IMR-90 (cell line): ENCODE results near the gene EXOC1L. TPM values are rescaled to one million over a fixed set of nuclear protein-coding genes. Genes with fewer than 3 reads are reported as not detected.

Source experiments
- ATAC-seq: fragments of 200-7000 bp; cut with Tn5 transposase; 2 replicates; pipeline ENCODE4 v1.9.1; 2020; ENCODE audit warnings: low read depth, mild to moderate bottlenecking, moderate library complexity
- BruUV-seq: library from RNA; stranded (reverse); fragments of 400-500 nt; replicated peaks from 2 replicates; lab custom pipeline; 2021; lab: Mats Ljungman, UMichigan
- CTCF ChIA-PET: fragments of 300-600 bp; formaldehyde crosslinking; extraction: SDS; loops from one replicate; lab custom pipeline; 2021; ENCODE audit warnings: antibody characterized with exemption; lab: Yijun Ruan, JAX
- POLR2A ChIA-PET: fragments of 300-600 bp; sonication (Branson Sonifier 250); formaldehyde crosslinking; loops from one replicate; lab custom pipeline; 2022; ENCODE audit warnings: antibody characterized with exemption; ENCODE audit not compliant: unreplicated experiment; lab: Charles Lee
- DNase-seq: peaks from one replicate; pipeline ENCODE4 v3.0.0; 2013
- H2AFZ ChIP-seq: replicated peaks from 2 replicates; pipeline ENCODE3; 2013; ENCODE audit warnings: low read length, mild to moderate bottlenecking; ENCODE audit not compliant: poor library complexity
- H2AK5ac ChIP-seq: 2 replicates; pipeline ENCODE4 v1.6.1; 2013; ENCODE audit warnings: low read depth, low read length, inconsistent platforms
- H2AK9ac ChIP-seq: replicated peaks from 2 replicates; pipeline ENCODE3; 2013; ENCODE audit warnings: mild to moderate bottlenecking, low read depth, low read length, moderate library complexity; ENCODE audit not compliant: poor library complexity
- H2BK120ac ChIP-seq: 2 replicates; pipeline ENCODE4 v1.6.1; 2013; ENCODE audit warnings: low read depth, low read length, inconsistent platforms
- H2BK15ac ChIP-seq: 3 replicates; pipeline ENCODE4 v1.6.1; 2013; ENCODE audit warnings: low read depth, low read length, inconsistent platforms
- H2BK20ac ChIP-seq: 2 replicates; pipeline ENCODE4 v1.6.1; 2013; ENCODE audit warnings: low read depth, mild to moderate bottlenecking, inconsistent platforms, low read length, moderate library complexity
- H2BK5ac ChIP-seq: 2 replicates; pipeline ENCODE4 v1.6.1; 2013; ENCODE audit warnings: mild to moderate bottlenecking, low read depth, low read length, inconsistent platforms; ENCODE audit not compliant: poor library complexity, severe bottlenecking
- H3K14ac ChIP-seq: replicated peaks from 2 replicates; pipeline ENCODE4 v1.6.1; 2013; ENCODE audit warnings: low read depth, low read length, inconsistent platforms
- H3K18ac ChIP-seq: 2 replicates; pipeline ENCODE4 v1.6.1; 2013; ENCODE audit warnings: low read depth, low read length, control low read depth
- H3K23ac ChIP-seq: 2 replicates; pipeline ENCODE4 v1.6.1; 2013; ENCODE audit warnings: low read depth, low read length, inconsistent platforms
- H3K27ac ChIP-seq: 2 replicates; pipeline ENCODE4 v1.5.1; 2013; ENCODE audit warnings: mild to moderate bottlenecking, control low read depth, low read length; ENCODE audit not compliant: insufficient read depth
- H3K27me3 ChIP-seq: 2 replicates; pipeline ENCODE4 v1.6.1; 2013; ENCODE audit warnings: low read length; ENCODE audit not compliant: control insufficient read depth, insufficient read depth
- H3K36me3 ChIP-seq: 2 replicates; pipeline ENCODE4 v1.6.1; 2013; ENCODE audit warnings: low read length, mixed read lengths; ENCODE audit not compliant: control insufficient read depth, insufficient read depth
- H3K4ac ChIP-seq: 2 replicates; pipeline ENCODE4 v1.6.1; 2013; ENCODE audit warnings: low read depth, low read length, inconsistent platforms
- H3K4me1 ChIP-seq: 2 replicates; pipeline ENCODE4 v1.6.1; 2013; ENCODE audit warnings: low read length, mixed read lengths; ENCODE audit not compliant: control insufficient read depth, insufficient read depth
- H3K4me2 ChIP-seq: 2 replicates; pipeline ENCODE4 v1.6.1; 2013; ENCODE audit warnings: low read depth, mild to moderate bottlenecking, control low read depth, low read length, moderate library complexity
- H3K4me3 ChIP-seq: 2 replicates; pipeline ENCODE4 v1.5.1; 2013; ENCODE audit warnings: low read depth, mild to moderate bottlenecking, control low read depth, low read length, moderate library complexity; ENCODE audit not compliant: insufficient read depth
- H3K56ac ChIP-seq: 2 replicates; pipeline ENCODE4 v1.6.1; 2013; ENCODE audit warnings: low read length, inconsistent platforms; ENCODE audit not compliant: insufficient read depth; ENCODE audit errors: extremely low read depth
- H3K79me1 ChIP-seq, 2 experiments: 2 replicates each; pipeline ENCODE4 v1.6.1; 2013; ENCODE audit warnings: low read length in 2 of 2, inconsistent platforms in 1 of 2, low read depth in 1 of 2
- H3K9ac ChIP-seq: 2 replicates; pipeline ENCODE4 v1.6.1; 2013; ENCODE audit warnings: low read depth, low read length, control low read depth
- H3K9me1 ChIP-seq: 2 replicates; pipeline ENCODE4 v1.6.1; 2013; ENCODE audit warnings: low read length, inconsistent platforms; ENCODE audit not compliant: insufficient read depth
- H3K9me3 ChIP-seq: 2 replicates; pipeline ENCODE4 v1.6.1; 2013; ENCODE audit warnings: low read length; ENCODE audit not compliant: control insufficient read depth, insufficient read depth
- H4K20me1 ChIP-seq: 2 replicates; pipeline ENCODE4 v1.6.1; 2013; ENCODE audit warnings: low read length, inconsistent platforms; ENCODE audit not compliant: insufficient read depth
- H4K5ac ChIP-seq: 2 replicates; pipeline ENCODE4 v1.6.1; 2013; ENCODE audit warnings: mild to moderate bottlenecking, low read depth, low read length, control low read depth
- H4K8ac ChIP-seq, 2 experiments: 2 replicates each; pipeline ENCODE4 v1.6.1; 2013; ENCODE audit warnings: low read depth in 2 of 2, low read length in 2 of 2, control low read depth in 1 of 2, inconsistent platforms in 1 of 2
- H4K91ac ChIP-seq: 2 replicates; pipeline ENCODE4 v1.6.1; 2013; ENCODE audit warnings: low read depth, low read length, inconsistent platforms; ENCODE audit not compliant: insufficient read depth
- BHLHE40 ChIP-seq: fragments of 150-350 bp; IDR thresholded peaks from 2 replicates; pipeline ENCODE4 v1.6.1; 2016; ENCODE audit warnings: mild to moderate bottlenecking, low read depth, low read length
- CEBPB ChIP-seq: IDR thresholded peaks from 2 replicates; pipeline ENCODE4 v1.6.1; 2012; ENCODE audit warnings: low read depth, low read length, improper control_type of control experiment
- CHD1 ChIP-seq: IDR thresholded peaks from 2 replicates; pipeline ENCODE4 v1.6.1; 2012; ENCODE audit warnings: low read depth, low read length, improper control_type of control experiment
- FOS ChIP-seq: fragments of 150-350 bp; IDR thresholded peaks from 2 replicates; pipeline ENCODE4 v1.6.1; 2016; ENCODE audit warnings: low read depth, low read length
- MAFK ChIP-seq: IDR thresholded peaks from 2 replicates; pipeline ENCODE4 v1.6.1; 2012; ENCODE audit warnings: low read depth, low read length, improper control_type of control experiment
- MAZ ChIP-seq: IDR thresholded peaks from 2 replicates; pipeline ENCODE4 v1.6.1; 2012; ENCODE audit warnings: low read depth, mild to moderate bottlenecking, low read length, improper control_type of control experiment, moderate library complexity, borderline replicate concordance
- MXI1 ChIP-seq: IDR thresholded peaks from 2 replicates; pipeline ENCODE4 v1.6.1; 2012; ENCODE audit warnings: low read depth, mild to moderate bottlenecking, low read length, moderate library complexity, borderline replicate concordance
- NFE2L2 ChIP-seq: fragments of 150-350 bp; IDR thresholded peaks from 2 replicates; pipeline ENCODE4 v1.6.1; 2016; ENCODE audit warnings: low read depth, mild to moderate bottlenecking, low read length
- POLR2A ChIP-seq: IDR thresholded peaks from 2 replicates; pipeline ENCODE4 v1.6.1; 2012; ENCODE audit warnings: mild to moderate bottlenecking, low read depth, low read length
- RAD21 ChIP-seq: IDR thresholded peaks from 2 replicates; pipeline ENCODE4 v1.6.1; 2012; ENCODE audit warnings: low read length, improper control_type of control experiment
- RCOR1 ChIP-seq: IDR thresholded peaks from 2 replicates; pipeline ENCODE4 v1.6.1; 2012; ENCODE audit warnings: mild to moderate bottlenecking, low read length, improper control_type of control experiment; ENCODE audit not compliant: insufficient replicate concordance
- RFX5 ChIP-seq: IDR thresholded peaks from 2 replicates; pipeline ENCODE4 v1.8.0; 2012; ENCODE audit warnings: low read depth, mild to moderate bottlenecking, low read length, moderate library complexity
- SMC3 ChIP-seq: fragments of 150-350 bp; IDR thresholded peaks from 2 replicates; pipeline ENCODE4 v1.6.1; 2016; ENCODE audit warnings: low read depth, mild to moderate bottlenecking, antibody characterized with exemption, low read length, moderate library complexity
- WGBS, 2 experiments: methylation state at CpG; one replicate each; pipeline versions ENCODE4 v1.1.5 to v1.1.7; 2013; ENCODE audit warnings: missing lambda C conversion rate in 2 of 2; ENCODE audit not compliant: insufficient read length in 1 of 2; ENCODE audit errors: extremely low coverage in 2 of 2; 5-methylcytosine and 5-hydroxymethylcytosine counted together
- dilution Hi-C: fragments of 300-500 bp; cut with HindIII; formaldehyde crosslinking; loops from one replicate; pipeline ENCODE4 v1.14.3; 2018; ENCODE audit warnings: low sequenced_read_pairs; ENCODE audit not compliant: unreplicated experiment
- in situ Hi-C: fragments of 300-500 bp; cut with MboI; formaldehyde crosslinking; loops from 3 replicates; pipeline ENCODE4 v1.14.3; 2019; ENCODE audit warnings: low sequenced_read_pairs, inconsistent platforms, mixed read lengths
- intact Hi-C: fragments of 100-400 bp; cut with micrococcal nuclease; formaldehyde crosslinking; loops from 2 replicates; pipeline ENCODE4 v1.10.0; 2022
- polyA plus RNA-seq, 3 experiments: library from polyadenylated mRNA; depleted of rRNA; stranded (reverse); fragments of >200 nt; gene quantifications; 2 replicates each; pipeline ENCODE4 v1.2.3, GENCODE V29; 2012; ENCODE audit warnings: low replicate concordance in 1 of 3
- total RNA-seq: library from RNA; depleted of rRNA; stranded (reverse); fragments of >200 nt; gene quantifications from 2 replicates; pipeline ENCODE4 v1.2.3, GENCODE V29; 2012
- TF ChIP-seq, protein P1 (sequence below): conservative IDR thresholded peaks from 2 replicates; pipeline ENCODE4 v1.5.1; 2012; ENCODE audit warnings: mild to moderate bottlenecking, low read depth, low read length, improper control_type of control experiment
- TF ChIP-seq, protein P2 (sequence below): fragments of 150-350 bp; IDR thresholded peaks from 2 replicates; pipeline ENCODE4 v1.6.1; 2016; ENCODE audit warnings: low read depth, mild to moderate bottlenecking, low read length, moderate library complexity, borderline replicate concordance
- TF ChIP-seq, protein P3 (sequence below): fragments of 150-350 bp; IDR thresholded peaks from 2 replicates; pipeline ENCODE4 v1.6.1; 2017; ENCODE audit warnings: mild to moderate bottlenecking, antibody characterized with exemption, low read length, low read depth

The EXOC1L gene
- total and polyA plus RNA-seq, 2 of the 4 experiments (the other 2 are of a cell fraction) = not detected

DNA sequence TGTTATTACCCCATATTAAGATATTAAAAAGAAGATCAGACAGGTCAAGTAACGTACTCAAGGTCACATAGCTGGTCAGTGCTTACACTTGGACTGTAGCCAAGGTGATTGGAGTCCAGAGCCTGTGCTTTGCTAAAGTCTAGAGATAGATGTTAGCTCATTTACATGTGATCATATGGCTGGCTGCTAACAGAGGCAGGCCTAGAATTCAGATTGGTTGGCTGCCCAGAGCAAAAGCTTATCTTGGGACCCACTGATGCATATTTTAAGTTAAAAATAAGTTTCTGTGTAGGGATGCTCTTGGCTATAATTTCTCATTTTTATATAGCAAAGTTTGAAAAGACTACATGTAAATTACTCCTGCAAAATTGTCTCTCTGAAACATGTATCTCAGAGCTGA is 18.1 kb upstream of the EXOC1L start:
- DNase-seq = no peak
- no peaks in the 10 kb centered on the region for H3K36me3 ChIP-seq
- no peak overlapping the region for H2AFZ ChIP-seq
- TF ChIP-seq BHLHE40 (no peak), MAZ (no peak), FOS (no peak), NFE2L2 (no peak), CEBPB (no peak), POLR2A (no peak), RCOR1 (no peak), SMC3 (no peak), MXI1 (no peak), CHD1 (no peak), RFX5 (no peak), RAD21 (no peak), MAFK (no peak)
- TF ChIP-seq, protein P1, sequence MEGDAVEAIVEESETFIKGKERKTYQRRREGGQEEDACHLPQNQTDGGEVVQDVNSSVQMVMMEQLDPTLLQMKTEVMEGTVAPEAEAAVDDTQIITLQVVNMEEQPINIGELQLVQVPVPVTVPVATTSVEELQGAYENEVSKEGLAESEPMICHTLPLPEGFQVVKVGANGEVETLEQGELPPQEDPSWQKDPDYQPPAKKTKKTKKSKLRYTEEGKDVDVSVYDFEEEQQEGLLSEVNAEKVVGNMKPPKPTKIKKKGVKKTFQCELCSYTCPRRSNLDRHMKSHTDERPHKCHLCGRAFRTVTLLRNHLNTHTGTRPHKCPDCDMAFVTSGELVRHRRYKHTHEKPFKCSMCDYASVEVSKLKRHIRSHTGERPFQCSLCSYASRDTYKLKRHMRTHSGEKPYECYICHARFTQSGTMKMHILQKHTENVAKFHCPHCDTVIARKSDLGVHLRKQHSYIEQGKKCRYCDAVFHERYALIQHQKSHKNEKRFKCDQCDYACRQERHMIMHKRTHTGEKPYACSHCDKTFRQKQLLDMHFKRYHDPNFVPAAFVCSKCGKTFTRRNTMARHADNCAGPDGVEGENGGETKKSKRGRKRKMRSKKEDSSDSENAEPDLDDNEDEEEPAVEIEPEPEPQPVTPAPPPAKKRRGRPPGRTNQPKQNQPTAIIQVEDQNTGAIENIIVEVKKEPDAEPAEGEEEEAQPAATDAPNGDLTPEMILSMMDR = no peak
- TF ChIP-seq, protein P2, sequence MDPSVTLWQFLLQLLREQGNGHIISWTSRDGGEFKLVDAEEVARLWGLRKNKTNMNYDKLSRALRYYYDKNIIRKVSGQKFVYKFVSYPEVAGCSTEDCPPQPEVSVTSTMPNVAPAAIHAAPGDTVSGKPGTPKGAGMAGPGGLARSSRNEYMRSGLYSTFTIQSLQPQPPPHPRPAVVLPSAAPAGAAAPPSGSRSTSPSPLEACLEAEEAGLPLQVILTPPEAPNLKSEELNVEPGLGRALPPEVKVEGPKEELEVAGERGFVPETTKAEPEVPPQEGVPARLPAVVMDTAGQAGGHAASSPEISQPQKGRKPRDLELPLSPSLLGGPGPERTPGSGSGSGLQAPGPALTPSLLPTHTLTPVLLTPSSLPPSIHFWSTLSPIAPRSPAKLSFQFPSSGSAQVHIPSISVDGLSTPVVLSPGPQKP = no peak
- TF ChIP-seq, protein P3, sequence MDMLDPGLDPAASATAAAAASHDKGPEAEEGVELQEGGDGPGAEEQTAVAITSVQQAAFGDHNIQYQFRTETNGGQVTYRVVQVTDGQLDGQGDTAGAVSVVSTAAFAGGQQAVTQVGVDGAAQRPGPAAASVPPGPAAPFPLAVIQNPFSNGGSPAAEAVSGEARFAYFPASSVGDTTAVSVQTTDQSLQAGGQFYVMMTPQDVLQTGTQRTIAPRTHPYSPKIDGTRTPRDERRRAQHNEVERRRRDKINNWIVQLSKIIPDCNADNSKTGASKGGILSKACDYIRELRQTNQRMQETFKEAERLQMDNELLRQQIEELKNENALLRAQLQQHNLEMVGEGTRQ = no peak
- no peak overlapping the region for H3K4me2 ChIP-seq
- no peaks in the 10 kb centered on the region for H3K9me3 ChIP-seq
- no peak overlapping the region for H4K5ac ChIP-seq
- H3K14ac ChIP-seq = no peak overlapping the region
- no peak overlapping the region for H3K56ac ChIP-seq
- WGBS, 2 experiments = no CpG with 5 or more reads among the region's 1 CpG
- dilution Hi-C loops = no loop called here
- intact Hi-C loops = loop anchor here (5.0 kb wide), 1 partner anchor 281 kb away; no protein-coding TSS in a partner anchor
- H2BK20ac ChIP-seq = no peak overlapping the region
- ChIA-PET CTCF (no interaction called here), POLR2A (no interaction called here)
- no peak overlapping the region for H4K91ac ChIP-seq
- no peak overlapping the region for H3K18ac ChIP-seq
- H3K4ac ChIP-seq = no peak overlapping the region
- no peak overlapping the region for H2BK5ac ChIP-seq
- BruUV-seq = no TSS peak
- no peak overlapping the region for H2BK15ac ChIP-seq
- in situ Hi-C loops = no loop called here
- H3K4me1 ChIP-seq = no peaks in the 10 kb centered on the region
- no peaks in the 10 kb centered on the region for H4K20me1 ChIP-seq
- peaks cover under 1% of the 10 kb centered on the region; the same call in 1 of the 2 replicates for H3K27me3 ChIP-seq
- H3K79me1 ChIP-seq = no peaks in the 10 kb centered on the region
- no peak overlapping the region for H2BK120ac ChIP-seq
- no peak overlapping the region for H2AK5ac ChIP-seq
- H3K4me3 ChIP-seq = no peak overlapping the region
- no peak for ATAC-seq
- H3K27ac ChIP-seq = no peak overlapping the region
- H2AK9ac ChIP-seq = no peak overlapping the region
- no peaks in the 10 kb centered on the region for H3K9me1 ChIP-seq
- H3K9ac ChIP-seq = no peak overlapping the region
- no peak overlapping the region for H4K8ac ChIP-seq
- H3K23ac ChIP-seq = no peak overlapping the region
